ENCODE results near the gene PLEKHG2. TPM values are rescaled to one million over a fixed set of nuclear protein-coding genes. Genes with fewer than 3 reads are reported as not detected.

The PLEKHG2 gene
- total RNA-seq, 1 experiment from 2014 or later = 11.4 TPM

Other genes with a start within 250 kb of the PLEKHG2 start
- not detected in 2 replicates for gene NCCRP1, start 215.7 kb upstream of the PLEKHG2 start, total RNA-seq (2014; rRNA removed; shearing (Covaris generic))
- not detected in 2 replicates for gene SYCN, start 208.4 kb upstream of the PLEKHG2 start, total RNA-seq (2014; rRNA removed; shearing (Covaris generic))
- not detected in 2 replicates for gene IFNL3, start 167.7 kb upstream of the PLEKHG2 start, total RNA-seq (2014; rRNA removed; shearing (Covaris generic))
- not detected in 2 replicates for gene IFNL4, start 163.8 kb upstream of the PLEKHG2 start, total RNA-seq (2014; rRNA removed; shearing (Covaris generic))
- gene IFNL2, start 144.3 kb upstream of the PLEKHG2 start, total RNA-seq (2014; rRNA removed; shearing (Covaris generic)) = not detected in 2 replicates
- not detected in 2 replicates for gene IFNL1, start 116.3 kb upstream of the PLEKHG2 start, total RNA-seq (2014; rRNA removed; shearing (Covaris generic))
- 1.7 and 1.9 TPM in 2 replicates for gene LRFN1, start 91.8 kb upstream of the PLEKHG2 start, total RNA-seq (2014; rRNA removed; shearing (Covaris generic))
- gene GMFG, start 76.6 kb upstream of the PLEKHG2 start, total RNA-seq (2014; rRNA removed; shearing (Covaris generic)) = 0.48 TPM in 1 of 2 replicates, not detected in the other
- gene SAMD4B, start 70.2 kb upstream of the PLEKHG2 start, total RNA-seq (2014; rRNA removed; shearing (Covaris generic)) = 55.7 and 81.4 TPM in 2 replicates
- gene PAF1, start 21.6 kb upstream of the PLEKHG2 start, total RNA-seq (2014; rRNA removed; shearing (Covaris generic)) = 55.3 and 69.9 TPM in 2 replicates
- gene MED29, start 21.3 kb upstream of the PLEKHG2 start, total RNA-seq (2014; rRNA removed; shearing (Covaris generic)) = 20.9 and 24.7 TPM in 2 replicates
- 0.50 and 1.5 TPM in 2 replicates for gene ZFP36, start 5.8 kb upstream of the PLEKHG2 start, total RNA-seq (2014; rRNA removed; shearing (Covaris generic))
- 145 and 262 TPM in 2 replicates for gene RPS16, start 23.3 kb downstream of the PLEKHG2 start, total RNA-seq (2014; rRNA removed; shearing (Covaris generic))
- 101 and 116 TPM in 2 replicates for gene SUPT5H, start 32.9 kb downstream of the PLEKHG2 start, total RNA-seq (2014; rRNA removed; shearing (Covaris generic))
- 116 and 127 TPM in 2 replicates for gene TIMM50, start 68.2 kb downstream of the PLEKHG2 start, total RNA-seq (2014; rRNA removed; shearing (Covaris generic))
- gene DLL3, start 86.3 kb downstream of the PLEKHG2 start, total RNA-seq (2014; rRNA removed; shearing (Covaris generic)) = not detected in 2 replicates
- not detected in 2 replicates for gene SELENOV, start 102.5 kb downstream of the PLEKHG2 start, total RNA-seq (2014; rRNA removed; shearing (Covaris generic))
- 9.4 and 15.8 TPM in 2 replicates for gene EID2B, start 120.2 kb downstream of the PLEKHG2 start, total RNA-seq (2014; rRNA removed; shearing (Covaris generic))
- 29.3 and 34.2 TPM in 2 replicates for gene EID2, start 127.5 kb downstream of the PLEKHG2 start, total RNA-seq (2014; rRNA removed; shearing (Covaris generic))
- gene LGALS13, start 189.9 kb downstream of the PLEKHG2 start, total RNA-seq (2014; rRNA removed; shearing (Covaris generic)) = not detected in 2 replicates
- not detected in 2 replicates for gene LGALS16, start 243.2 kb downstream of the PLEKHG2 start, total RNA-seq (2014; rRNA removed; shearing (Covaris generic))